ENCODE results near the gene MAN2B2.
A peak's percentile ranks its signal among the peaks of the same experiment; 100 is the strongest.
"Not testable (repeated sequence)": the region's sequence is repeated elsewhere in the genome, so short reads cannot be mapped to it uniquely, and the experiment has no call there.

The MAN2B2 gene

DNA sequence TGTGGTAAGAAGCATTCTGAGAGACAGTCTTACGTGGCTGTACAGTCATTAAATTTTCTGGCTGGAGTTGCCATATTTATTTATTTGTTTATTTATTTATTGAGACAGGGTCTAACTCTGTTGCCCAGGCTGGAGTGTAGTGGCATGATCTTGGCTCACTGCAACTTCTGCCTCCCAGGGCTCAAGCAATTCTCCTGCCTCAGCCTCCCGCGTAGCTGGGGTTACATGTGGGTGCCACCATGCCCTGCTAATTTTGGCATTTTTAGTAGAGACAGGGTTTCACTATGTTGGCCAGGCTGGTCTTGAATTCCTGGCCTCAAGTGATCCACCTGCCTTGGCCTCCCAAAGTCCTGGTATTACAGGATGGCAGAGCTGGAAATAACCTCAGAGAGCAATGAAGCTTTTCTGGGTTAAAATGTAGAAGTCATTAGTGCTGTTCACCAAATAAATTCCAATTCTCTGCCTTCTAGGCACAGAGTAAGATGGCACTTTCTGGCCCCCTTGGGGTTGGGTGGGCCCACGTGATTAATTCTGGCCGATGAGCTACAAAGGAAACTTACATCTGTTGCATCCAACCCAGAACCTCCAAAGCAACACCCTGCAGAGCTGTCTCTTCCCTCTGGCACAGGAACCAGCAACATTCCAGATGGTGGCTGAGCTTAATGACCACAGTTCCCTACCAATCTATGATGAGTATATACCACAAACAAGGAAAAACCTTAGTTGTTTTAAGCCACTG lies 70.0 kb downstream of the MAN2B2 start:
- no peak for DNase-seq

DNA sequence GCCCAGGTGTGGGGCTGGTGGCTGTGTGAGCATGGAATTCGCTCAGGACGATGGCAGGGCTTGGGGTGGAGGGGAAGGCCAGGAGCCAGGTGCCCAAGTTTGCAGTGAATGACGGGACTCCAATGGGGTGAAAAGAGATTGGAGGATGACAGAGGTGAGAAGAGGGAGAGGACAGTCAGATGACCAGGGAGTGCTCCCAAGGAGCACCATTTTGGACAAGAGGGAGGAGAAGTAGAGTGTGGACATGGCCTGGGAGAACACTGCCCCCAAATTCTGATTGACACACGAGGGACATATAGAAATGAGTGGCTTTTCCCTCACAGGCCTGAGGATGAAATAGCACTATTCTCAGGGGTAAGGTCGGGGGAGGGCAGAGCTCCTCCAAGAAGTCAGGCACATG lies 72.2 kb downstream of the MAN2B2 start:
- DNase-seq = no peak

DNA sequence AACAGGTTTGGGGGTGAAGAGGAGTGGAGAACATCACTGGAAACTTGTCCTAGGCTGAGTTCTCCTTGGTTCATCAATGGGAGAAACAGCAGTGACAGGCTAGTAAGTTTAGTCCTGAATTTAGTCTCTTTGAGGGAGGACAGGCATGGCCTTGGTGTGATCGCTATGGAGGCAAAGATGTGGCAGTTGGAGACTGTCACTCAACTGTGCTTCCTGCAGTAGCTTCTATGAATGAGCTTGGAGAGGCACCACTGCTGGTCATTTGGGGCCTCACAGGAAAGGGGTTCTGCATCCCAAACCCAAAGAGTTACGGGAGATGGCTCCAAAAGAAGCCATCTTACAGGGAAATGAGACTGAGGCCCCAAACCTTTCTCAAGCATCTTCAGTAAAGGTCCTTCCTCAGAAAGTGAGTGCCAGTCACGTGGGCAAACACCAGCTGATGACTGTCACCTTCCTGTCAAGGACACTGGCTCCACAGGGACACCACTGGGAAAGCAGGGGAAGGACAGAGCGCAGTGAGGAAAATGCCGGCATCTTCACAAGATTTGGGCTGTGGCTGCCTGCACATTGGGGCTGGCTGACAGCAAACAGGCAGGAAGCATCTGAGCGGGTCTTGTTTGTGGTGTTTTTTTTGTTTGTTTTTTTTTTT lies 72.7 kb downstream of the MAN2B2 start:
- no peak for DNase-seq

DNA sequence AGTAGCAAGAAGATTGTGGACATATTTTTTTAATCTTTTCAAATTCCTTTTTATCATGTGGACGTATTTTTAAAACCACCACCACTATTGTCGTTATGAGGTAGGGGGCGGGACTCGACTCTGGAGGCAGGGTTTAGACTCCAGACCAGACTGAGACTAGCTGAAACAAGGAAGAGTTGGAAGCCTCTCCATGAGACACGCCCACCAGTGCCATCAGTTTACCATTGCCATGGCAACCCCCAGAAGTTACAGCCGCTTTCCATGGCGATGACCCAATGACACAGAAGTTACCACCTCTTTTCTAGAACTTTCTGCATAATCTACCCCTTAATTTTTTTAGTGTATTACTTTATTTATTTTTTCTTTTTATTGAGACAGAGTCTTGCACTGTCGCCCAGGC lies 74.2 kb downstream of the MAN2B2 start:
- DNase-seq = no peak

DNA sequence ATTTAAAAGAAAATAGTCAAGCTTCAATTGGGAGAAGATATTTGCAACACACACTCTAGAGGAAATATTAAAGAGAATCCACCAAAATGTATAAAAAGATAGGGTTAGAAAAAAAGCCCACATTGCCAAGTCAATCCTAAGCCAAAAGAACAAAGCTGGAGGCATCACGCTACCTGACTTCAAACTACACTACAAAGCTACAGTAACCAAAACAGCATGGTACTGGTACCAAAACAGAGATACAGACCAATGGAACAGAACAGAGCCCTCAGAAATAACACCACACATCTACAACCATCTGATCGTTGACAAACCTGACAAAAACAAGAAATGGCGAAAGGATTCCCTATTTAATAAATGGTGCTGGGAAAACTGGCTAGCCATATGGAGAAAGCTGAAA lies 79.2 kb downstream of the MAN2B2 start:
- not testable (repeated sequence) for DNase-seq

DNA sequence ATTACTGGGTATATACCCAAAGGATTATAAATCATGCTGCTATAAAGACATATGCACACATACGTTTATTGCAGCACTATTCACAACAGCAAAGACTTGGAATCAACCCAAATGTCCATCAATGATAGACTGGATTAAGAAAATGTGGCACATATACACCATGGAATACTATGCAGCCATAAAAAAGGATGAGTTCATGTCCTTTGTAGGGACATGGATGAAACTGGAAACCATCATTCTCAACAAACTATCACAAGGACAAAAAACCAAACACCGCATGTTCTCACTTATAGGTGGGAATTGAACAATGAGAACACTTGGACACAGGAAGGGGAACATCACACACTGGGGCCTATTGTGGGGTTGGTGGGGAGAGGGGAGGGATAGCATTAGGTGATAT lies 80.3 kb downstream of the MAN2B2 start:
- not testable (repeated sequence) for DNase-seq

DNA sequence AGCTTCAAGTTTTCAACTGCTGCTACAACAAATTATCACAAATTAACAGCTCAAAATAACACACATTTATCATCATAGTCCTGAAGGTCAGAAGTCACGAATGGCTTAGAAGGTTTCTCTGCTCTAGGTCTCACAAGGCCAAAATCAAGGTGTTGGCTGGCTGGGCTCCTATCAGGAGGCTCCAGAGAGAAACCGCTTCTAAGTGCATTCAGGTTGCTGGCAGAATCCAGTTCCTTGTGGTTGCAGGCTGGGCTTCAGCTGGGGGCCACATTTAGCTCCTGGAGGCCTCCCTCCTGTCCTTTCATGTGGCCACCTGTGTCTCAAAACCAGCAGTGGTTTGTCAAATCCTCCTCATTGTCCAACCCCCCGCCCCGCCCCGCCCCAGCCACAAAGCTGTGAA lies 80.9 kb downstream of the MAN2B2 start:
- no peak for DNase-seq

DNA sequence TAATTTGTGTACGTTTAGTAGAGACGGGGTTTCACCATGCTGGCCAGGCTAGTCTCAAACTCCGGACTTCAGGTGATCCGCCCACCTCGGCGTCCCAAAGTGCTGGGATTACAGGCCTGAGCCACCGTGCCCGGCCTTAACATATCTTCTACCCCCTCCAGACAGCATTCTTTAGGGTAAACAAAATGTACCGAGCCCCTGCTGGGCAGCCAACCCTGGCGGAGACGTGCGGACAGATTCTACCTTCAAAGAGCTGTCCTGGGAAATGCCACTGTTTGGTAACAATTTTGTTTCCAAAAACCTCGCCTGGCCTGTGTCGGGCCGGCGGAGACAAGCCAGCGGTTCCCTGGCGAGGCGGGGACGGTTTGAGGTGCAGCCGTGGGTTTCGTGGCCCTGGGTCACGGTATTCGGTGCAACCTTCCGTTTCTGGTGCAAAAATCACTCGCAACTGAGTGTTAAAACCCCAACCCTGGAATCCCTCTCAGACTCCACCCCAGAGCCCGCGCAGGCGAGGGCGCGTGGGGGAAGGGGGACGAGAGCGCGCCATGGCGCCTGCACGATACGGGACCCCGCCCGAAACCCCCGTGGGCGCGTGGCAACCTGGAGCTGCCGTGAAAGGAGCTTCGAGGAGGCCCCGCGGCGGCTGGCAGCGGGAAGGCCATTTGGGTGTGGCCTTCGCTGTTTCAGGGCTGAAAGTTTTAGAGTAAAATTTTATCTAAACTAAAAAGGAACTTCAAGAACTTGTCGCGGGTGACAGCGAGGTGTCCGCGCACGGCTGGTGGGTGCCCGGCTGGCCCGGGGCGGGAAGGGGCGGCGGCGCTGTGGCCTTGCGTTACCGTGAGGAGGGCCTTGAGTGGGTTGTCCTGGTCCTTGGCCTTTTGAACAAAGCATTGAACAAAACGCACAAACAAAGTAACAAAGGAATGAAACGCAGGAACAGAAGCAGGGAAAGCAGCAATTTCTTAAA lies 82.5 kb downstream of the MAN2B2 start:
- no peak for DNase-seq

DNA sequence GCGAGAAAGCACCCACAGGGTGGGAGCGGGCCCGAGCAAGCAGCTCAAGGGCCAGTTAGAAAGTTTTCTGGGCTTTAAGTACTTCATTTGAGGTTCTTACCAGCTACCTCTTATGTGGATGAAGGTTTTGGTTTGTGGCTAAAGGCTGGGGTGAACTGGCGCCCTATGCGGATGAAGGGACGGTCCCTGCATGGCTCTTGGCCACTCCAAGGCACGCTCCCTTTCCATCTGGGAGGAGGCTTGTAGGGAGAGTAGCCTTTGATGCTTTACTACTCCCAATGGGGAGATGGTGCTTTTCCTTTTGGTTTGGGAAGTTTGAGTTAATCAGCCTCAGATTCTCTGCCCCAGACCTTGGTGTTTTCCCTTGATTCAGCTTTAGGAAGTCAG lies 83.2 kb downstream of the MAN2B2 start:
- no peak for DNase-seq

DNA sequence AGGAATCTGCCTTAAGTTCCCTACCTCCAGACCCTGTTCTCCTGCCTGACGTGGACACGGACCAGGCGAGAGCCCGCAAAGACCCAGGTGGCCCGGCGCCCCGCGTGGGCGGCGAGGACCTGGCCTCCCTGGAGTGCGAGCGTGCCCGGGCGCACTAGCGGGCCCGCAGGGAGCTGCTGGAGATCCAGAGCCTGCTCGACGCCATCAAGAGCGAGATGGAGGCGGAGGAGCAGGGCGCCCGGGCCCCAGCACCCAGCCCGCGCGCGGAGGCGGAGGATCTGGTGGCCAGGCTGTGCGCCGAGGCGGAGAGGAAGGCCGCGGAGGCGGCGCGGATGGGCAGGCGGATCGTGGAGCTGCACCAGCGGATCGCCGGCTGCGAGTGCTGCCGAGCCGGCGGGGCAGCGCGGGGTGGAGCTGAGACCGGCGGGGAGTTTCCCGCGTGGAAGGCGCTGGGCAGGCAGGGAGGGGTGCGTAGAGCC lies 83.6 kb downstream of the MAN2B2 start:
- peak; percentile 48 for DNase-seq

DNA sequence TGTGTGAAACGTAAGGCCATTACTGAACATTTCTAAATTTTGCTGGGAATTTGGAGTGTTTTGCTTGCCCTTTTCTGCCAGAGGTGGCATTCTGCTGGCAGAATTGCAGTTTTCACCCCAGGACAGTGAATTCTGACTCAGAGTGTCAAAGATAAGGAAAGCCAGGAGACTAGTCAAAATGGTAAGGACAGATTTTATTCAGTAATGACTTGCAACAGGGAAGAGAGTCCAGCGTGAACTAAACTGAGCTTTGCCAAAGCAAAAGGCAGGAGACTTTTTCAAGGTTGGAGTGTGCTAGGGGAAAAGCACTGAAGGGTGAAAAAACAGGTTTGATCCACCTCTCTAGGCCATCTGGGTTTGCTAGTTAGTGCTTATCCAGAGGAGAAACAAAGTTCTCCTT lies 84.9 kb downstream of the MAN2B2 start:
- DNase-seq = no peak

DNA sequence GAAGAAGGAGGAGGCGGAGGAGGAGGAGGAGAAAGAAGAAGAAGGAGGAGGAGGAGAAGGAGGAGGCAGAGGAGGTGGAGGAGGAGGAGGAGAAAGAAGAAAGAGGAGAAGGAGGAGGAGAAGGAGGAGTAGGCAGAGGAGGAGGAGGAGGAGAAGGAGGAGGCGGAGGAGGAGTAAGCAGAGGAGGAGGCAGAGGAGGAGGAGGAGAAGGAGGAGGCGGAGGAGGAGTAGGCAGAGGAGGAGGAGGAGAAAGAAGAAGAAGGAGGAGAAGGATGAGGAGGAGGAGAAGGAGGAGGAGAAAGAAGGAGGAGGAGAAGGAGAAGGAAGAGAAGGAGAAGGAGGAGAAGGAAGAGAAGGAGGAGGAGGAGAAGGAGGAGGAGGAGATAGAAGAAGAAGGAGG lies 85.4 kb downstream of the MAN2B2 start:
- no peak for DNase-seq

DNA sequence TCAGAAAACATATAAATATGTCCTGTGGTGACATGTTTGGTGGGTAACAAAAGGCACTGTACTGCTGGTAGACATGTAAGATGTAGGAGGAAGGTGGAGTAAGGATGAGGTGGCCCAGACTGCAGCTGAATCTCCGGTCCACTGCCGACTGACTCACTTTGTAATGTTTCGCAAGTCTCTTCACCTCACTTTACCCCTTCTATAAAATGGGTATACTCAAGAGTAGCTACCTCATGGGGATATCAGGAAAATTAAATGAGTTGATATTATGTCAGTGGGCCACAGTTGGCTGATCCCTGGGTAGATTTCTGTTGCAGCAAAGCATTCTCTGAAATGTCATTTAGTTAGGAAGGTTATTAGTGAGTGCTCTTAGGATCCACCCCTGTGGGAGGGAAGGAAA lies 87.6 kb downstream of the MAN2B2 start:
- DNase-seq = no peak

DNA sequence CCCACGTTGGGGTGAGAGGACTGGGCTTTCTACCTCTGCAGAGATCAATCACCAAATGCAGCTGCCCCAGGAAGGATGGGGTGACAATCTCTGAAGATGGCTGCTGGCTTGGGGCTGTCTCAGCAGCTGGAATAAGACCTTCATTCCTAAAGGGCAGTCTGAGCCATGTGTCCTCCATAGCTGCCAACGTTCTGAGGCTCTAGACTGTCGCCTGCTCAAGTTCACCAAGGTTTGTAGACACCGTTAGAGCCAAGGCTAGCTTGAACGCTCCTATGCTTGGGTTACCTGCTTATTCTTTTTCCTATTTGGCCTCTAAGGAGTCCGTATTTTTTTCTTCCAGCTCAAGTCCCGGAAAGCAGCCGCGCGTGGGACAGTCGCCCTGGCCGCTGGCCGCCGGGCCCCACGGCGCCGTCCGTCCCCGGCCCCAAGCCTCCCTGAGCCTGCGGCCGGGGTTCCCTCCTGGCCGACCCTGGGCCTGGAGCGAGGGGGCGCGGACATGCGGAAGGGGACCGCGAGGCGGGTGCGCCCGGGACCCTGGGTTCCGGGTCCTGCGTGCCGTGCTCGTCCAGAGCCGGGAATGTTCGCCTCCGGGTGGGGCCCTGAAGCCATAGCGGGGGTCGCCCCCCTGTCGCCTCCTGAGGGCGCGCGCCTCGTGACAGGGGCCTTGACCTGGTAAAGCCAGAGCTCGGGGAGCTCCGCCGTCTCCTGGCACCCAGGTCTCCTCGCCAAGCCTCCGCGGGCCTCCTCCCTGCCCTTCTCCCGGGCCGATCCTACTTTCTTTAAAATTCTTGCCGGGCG lies 88.8 kb downstream of the MAN2B2 start:
- DNase-seq = no peak

DNA sequence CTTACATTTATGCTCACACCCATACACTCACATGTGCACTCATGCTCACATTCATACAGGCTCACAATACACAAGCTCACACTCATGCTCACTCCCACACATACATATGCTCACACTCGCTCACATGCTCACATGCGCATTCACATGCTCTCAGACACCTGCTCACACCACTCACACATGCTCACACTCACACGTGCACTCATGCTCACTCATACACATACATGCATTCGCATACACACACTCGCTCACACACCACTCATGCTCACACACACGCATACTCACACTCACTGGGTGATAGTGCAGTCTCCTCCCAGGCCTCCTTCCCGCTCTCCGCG lies 90.3 kb downstream of the MAN2B2 start:
- no peak for DNase-seq

DNA sequence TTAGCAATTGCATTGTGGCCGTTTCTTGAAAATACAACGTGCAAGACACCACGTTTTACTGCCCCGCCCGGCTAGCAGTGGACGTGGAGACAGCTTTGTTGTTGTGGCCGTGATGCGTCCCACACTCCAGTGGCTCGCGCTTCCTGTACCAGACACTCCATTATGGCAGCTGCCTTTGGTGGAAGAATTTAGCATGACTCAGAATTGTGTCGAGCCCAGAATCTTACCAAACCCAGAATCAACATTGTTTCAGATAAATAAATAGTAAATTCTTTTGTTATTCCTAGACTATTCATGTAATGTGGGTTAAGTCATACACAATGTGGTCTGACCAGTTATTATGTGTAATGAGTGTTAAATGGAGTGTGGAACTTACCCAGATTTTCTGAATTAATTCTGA lies 93.4 kb downstream of the MAN2B2 start:
- no peak for DNase-seq

DNA sequence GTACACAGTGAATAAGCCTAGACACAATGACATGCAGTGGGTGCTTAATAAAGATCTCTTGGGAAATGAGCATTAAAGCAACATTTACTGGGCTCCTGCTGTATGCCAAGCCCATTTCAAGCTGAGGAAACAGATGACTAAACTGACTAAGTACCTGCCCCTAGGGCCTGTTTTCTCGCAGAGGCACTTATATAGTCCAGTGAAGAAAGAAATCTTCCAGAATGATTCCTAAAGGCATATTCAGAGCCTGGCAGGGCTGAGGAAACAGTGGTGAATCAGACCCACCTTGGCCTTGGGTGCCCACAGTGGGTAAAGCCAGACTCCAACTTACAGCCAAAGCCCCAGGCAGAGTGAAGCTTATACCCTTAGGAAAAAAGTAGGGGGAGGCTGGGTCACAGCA lies 96.7 kb downstream of the MAN2B2 start:
- DNase-seq = no peak

DNA sequence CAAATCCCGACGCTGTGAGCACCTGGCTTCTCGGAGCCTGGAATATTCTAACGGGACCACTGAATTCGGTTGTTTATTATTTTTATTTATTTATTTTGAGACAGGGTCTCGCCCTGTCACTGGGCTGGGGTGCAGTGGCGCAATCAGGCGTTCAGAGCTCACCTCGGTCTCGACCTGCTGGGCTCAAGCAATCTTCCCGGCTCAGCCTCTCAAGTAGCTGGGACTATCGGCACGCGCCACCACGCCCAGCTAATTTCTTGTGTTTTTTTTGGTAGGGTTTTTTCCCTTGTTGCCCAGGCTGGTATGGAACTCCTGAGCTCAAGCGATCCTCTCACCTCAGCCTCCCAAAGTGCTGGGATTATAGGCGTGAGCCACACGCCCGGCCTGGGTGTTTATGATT lies 97.1 kb downstream of the MAN2B2 start:
- no peak for DNase-seq

DNA sequence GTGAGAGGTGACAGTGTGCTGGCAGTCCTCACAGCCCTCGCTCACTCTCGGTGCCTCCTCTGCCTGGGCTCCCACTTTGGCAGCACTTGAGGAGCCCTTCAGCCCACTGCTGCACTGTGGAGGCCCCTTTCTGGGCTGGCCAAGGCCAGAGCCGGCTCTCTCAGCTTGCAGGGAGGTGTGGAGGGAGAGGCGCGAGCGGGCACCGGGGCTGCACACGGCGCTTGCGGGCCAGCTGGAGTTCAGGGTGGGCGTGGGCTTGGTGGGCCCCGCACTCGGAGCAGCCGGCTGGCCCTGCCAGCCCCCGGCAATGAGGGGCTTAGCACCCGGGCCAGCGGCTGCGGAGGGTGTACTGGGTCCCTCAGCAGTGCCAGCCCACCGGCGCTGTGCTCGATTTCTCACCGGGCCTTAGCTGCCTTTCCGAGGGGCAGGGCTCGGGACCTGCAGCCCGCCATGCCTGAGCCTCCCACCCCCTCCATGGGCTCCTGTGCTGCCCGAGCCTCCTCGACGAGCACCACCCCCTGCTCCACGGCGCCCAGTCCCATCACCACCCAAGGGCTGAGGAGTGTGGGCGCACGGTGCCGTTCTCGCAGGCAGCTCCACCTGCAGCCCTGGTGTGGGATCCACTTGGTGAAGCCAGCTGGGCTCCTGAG lies 97.7 kb downstream of the MAN2B2 start:
- DNase-seq = not testable (repeated sequence)

All from left hindlimb (tissue), 1 donor.